Measurements from ENCODE around the gene NADK2. TPM values are rescaled to one million over a fixed set of nuclear protein-coding genes. Genes with fewer than 3 reads are reported as not detected.

The NADK2 gene
- total RNA-seq, 1 donor from 2014 or later, result 68.2 TPM

DNA sequence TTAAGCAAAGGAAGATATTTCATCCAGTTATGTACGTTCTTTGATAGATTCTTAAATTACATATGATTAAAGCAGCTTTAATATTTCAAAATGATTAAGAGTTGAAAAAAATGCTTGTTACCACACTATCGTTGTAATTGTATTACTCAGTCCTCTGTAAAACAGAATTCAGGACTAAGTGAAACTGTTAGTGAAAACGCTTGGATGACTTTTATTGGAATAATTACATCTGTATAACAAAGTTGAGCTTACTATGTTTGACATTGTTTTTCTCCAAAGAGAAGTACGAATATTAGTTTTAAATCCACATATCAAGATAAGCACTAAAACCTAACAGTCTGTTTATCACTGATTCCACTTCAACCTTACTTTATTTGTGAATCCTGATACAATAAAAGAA, 8.7 kb upstream of the NADK2 start:
- Mint-ChIP-seq H3K27ac (no peak overlapping the region), H3K4me1 (peaks cover 11% of the 10 kb centered on the region), H3K9me3 (no peaks in the 10 kb centered on the region), H3K4me3 (no peak overlapping the region), H3K27me3 (ENCODE audit: insufficient read depth, low read depth) (no peaks in the 10 kb centered on the region), H3K36me3 (no peaks in the 10 kb centered on the region)
- H3K27me3 ChIP-seq, result no peaks in the 10 kb centered on the region
- H4K20me1 ChIP-seq (ENCODE audit: low read depth), result no peaks in the 10 kb centered on the region
- no peaks in the 10 kb centered on the region for H3K9me3 ChIP-seq (ENCODE audit: low read depth)
- H3K79me2 ChIP-seq (ENCODE audit: low read depth), result no peaks in the 10 kb centered on the region
- H3K27ac ChIP-seq, result no peak overlapping the region
- H3K4me1 ChIP-seq, result no peaks in the 10 kb centered on the region
- no peak overlapping the region for H3K4me3 ChIP-seq
- no peaks in the 10 kb centered on the region for H3F3A ChIP-seq (ENCODE audit: low read depth)
- no peak overlapping the region for H2AFZ ChIP-seq (replicated peaks)
- H3K9ac ChIP-seq, result no peak overlapping the region
- TF ChIP-seq, protein P1, sequence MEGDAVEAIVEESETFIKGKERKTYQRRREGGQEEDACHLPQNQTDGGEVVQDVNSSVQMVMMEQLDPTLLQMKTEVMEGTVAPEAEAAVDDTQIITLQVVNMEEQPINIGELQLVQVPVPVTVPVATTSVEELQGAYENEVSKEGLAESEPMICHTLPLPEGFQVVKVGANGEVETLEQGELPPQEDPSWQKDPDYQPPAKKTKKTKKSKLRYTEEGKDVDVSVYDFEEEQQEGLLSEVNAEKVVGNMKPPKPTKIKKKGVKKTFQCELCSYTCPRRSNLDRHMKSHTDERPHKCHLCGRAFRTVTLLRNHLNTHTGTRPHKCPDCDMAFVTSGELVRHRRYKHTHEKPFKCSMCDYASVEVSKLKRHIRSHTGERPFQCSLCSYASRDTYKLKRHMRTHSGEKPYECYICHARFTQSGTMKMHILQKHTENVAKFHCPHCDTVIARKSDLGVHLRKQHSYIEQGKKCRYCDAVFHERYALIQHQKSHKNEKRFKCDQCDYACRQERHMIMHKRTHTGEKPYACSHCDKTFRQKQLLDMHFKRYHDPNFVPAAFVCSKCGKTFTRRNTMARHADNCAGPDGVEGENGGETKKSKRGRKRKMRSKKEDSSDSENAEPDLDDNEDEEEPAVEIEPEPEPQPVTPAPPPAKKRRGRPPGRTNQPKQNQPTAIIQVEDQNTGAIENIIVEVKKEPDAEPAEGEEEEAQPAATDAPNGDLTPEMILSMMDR (IDR thresholded peaks at IDR 0.05), result no peak
- TF ChIP-seq EZH2phosphoT487 (IDR thresholded peaks at IDR 0.05), result no peak
- no peak for TF ChIP-seq EZH2 (IDR thresholded peaks at IDR 0.05)
- H3K36me3 ChIP-seq, result peaks cover 4% of the 10 kb centered on the region
- H3K4me2 ChIP-seq, result no peak overlapping the region
- DNase-seq (ENCODE audit: low spot score), result no peak

DNA sequence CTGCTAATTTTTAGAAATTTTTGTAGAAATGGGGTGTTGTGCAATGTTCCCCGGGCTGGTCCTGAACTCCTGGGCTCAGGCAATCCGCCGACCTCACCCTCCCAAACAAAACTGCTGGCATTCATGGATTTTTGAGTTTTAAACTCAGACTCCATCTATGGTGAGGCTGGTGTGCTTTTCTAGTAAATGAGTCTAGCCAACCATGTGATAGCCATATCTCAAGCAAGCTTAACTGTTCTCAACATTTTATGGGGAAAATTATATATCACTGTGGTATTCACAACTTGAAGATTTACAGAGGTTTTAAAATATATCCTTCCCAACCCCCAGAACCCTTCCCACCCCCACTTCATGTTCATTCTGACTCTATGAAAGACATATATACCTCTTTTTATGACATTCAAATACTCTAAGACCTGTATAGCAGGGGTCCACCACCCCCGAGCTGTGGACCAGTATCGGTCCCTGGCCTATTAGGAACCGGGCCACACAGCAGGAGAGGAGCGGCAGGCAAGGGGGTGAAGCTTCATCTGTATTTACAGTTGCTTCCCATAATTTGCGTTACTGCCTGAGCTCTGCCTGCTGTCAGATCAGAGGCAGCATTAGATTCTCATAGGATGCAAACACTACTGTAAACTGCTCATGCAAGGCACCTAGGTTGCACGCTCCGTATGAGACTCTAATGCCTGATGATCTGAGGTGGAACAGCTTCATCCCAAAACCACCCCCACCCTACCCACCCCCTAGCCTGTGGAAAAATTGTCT, 4.5 kb upstream of the NADK2 start:
- Histone ChIP-seq H3F3A (ENCODE audit: low read depth) (peaks cover 4% of the 10 kb centered on the region), H3K4me3 (no peak overlapping the region), H3K4me2 (no peak overlapping the region), H3K79me2 (ENCODE audit: low read depth) (peaks cover 7% of the 10 kb centered on the region), H3K9ac (no peak overlapping the region), H3K36me3 (peaks cover 4% of the 10 kb centered on the region), H3K27ac (no peak overlapping the region), H3K4me1 (no peaks in the 10 kb centered on the region), H2AFZ (replicated peaks) (no peak overlapping the region), H4K20me1 (ENCODE audit: low read depth) (no peaks in the 10 kb centered on the region), H3K9me3 (ENCODE audit: low read depth) (no peaks in the 10 kb centered on the region), H3K27me3 (no peaks in the 10 kb centered on the region)
- DNase-seq (ENCODE audit: low spot score), result no peak
- no peak overlapping the region for H3K27ac Mint-ChIP-seq
- peaks cover 4% of the 10 kb centered on the region for H3K9me3 Mint-ChIP-seq
- H3K36me3 Mint-ChIP-seq, result peaks cover 6% of the 10 kb centered on the region
- no peaks in the 10 kb centered on the region for H3K27me3 Mint-ChIP-seq (ENCODE audit: insufficient read depth, low read depth)
- TF ChIP-seq EZH2 (IDR thresholded peaks at IDR 0.05), result no peak
- no peak for TF ChIP-seq EZH2phosphoT487 (IDR thresholded peaks at IDR 0.05)
- TF ChIP-seq, protein P1 (IDR thresholded peaks at IDR 0.05), result no peak
- H3K4me3 Mint-ChIP-seq, result no peak overlapping the region
- H3K4me1 Mint-ChIP-seq, result peaks cover 11% of the 10 kb centered on the region

DNA sequence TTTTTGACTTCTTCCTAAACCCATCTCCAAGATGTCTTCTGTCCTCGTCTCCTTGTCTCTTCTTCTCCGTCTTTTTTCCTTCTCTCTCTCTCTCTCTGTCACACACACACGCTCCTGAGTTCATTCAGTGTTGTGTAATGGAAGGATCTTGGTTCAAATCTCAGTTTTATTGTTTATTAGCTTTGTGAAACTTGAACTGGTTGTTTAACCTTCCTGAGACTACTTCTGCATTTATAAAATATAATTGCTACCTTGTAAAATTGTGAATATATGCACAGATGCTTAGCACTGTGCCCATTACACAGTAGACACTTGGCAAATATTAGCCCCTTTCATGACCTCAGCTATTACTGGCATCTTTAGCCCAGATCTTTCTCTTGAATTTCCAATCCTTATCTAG, 2.4 kb upstream of the NADK2 start:
- Mint-ChIP-seq H3K4me3 (no peak overlapping the region), H3K9me3 (peaks cover 4% of the 10 kb centered on the region), H3K27me3 (ENCODE audit: insufficient read depth, low read depth) (peaks cover 4% of the 10 kb centered on the region), H3K27ac (no peak overlapping the region), H3K4me1 (peaks cover 25% of the 10 kb centered on the region), H3K36me3 (peaks cover 6% of the 10 kb centered on the region)
- peaks cover under 1% of the 10 kb centered on the region for H3K36me3 ChIP-seq
- no peak overlapping the region for H2AFZ ChIP-seq (replicated peaks)
- no peaks in the 10 kb centered on the region for H3K27me3 ChIP-seq
- H3K4me2 ChIP-seq, result no peak overlapping the region
- H3K4me1 ChIP-seq, result no peaks in the 10 kb centered on the region
- no peaks in the 10 kb centered on the region for H4K20me1 ChIP-seq (ENCODE audit: low read depth)
- DNase-seq (ENCODE audit: low spot score), result no peak
- no peak overlapping the region for H3K9ac ChIP-seq
- H3K27ac ChIP-seq, result no peak overlapping the region
- H3F3A ChIP-seq (ENCODE audit: low read depth), result peaks cover 10% of the 10 kb centered on the region
- TF ChIP-seq EZH2 (IDR thresholded peaks at IDR 0.05) (no peak), EZH2phosphoT487 (IDR thresholded peaks at IDR 0.05) (no peak)
- TF ChIP-seq, protein P1 (IDR thresholded peaks at IDR 0.05), result no peak
- no peaks in the 10 kb centered on the region for H3K9me3 ChIP-seq (ENCODE audit: low read depth)
- no peak overlapping the region for H3K4me3 ChIP-seq
- peaks cover 24% of the 10 kb centered on the region for H3K79me2 ChIP-seq (ENCODE audit: low read depth)

Measured in neural progenitor cell (in vitro differentiated cells).